NOMO-1 treated with DMSO at 0.1 percent for 48 hours (cell line): ENCODE data around the gene SLC6A19.

Experiments used
- DNase-seq: peaks from one replicate; lab custom pipeline; 2025; ENCODE audit not compliant: unreplicated experiment; lab: John Stamatoyannopoulos, UW

The SLC6A19 gene

GRCh38 chr5:1193591-1193985 lies 7.8 kb upstream of the SLC6A19 start:
- no peak for DNase-seq

- DNase-seq, result no peak
These were observed 7.0 kb upstream of the SLC6A19 start for GRCh38 chr5:1194378-1194777.

- DNase-seq, result no peak
These were observed 6.0 kb upstream of the SLC6A19 start for GRCh38 chr5:1195439-1195838.

- no peak for DNase-seq
These were observed 5.5 kb upstream of the SLC6A19 start for GRCh38 chr5:1195916-1196315.

GRCh38 chr5:1196562-1196961 lies 4.8 kb upstream of the SLC6A19 start:
- DNase-seq, result no peak

- DNase-seq, result no peak
These were observed 3.3 kb upstream of the SLC6A19 start for GRCh38 chr5:1197876-1198666.

- DNase-seq, result no peak
These were observed 2.1 kb upstream of the SLC6A19 start for GRCh38 chr5:1199340-1199648.

GRCh38 chr5:1199649-1200494 lies 1.5 kb upstream of the SLC6A19 start:
- DNase-seq, result peak; percentile 40

GRCh38 chr5:1200495-1201326 lies 684 bp upstream of the SLC6A19 start:
- no peak for DNase-seq

GRCh38 chr5:1202026-1202797 lies 817 bp downstream of the SLC6A19 start:
- no peak for DNase-seq

GRCh38 chr5:1202798-1203185 lies 1.4 kb downstream of the SLC6A19 start:
- no peak for DNase-seq

GRCh38 chr5:1203311-1203967 lies 2.0 kb downstream of the SLC6A19 start:
- no peak for DNase-seq

GRCh38 chr5:1203968-1204692 lies 2.7 kb downstream of the SLC6A19 start:
- no peak for DNase-seq

GRCh38 chr5:1204693-1205242 lies 3.4 kb downstream of the SLC6A19 start:
- DNase-seq, result peak; percentile 76

- DNase-seq, result no peak
These were observed 4.1 kb downstream of the SLC6A19 start for GRCh38 chr5:1205255-1206180.

- no peak for DNase-seq
These were observed 5.4 kb downstream of the SLC6A19 start for GRCh38 chr5:1206521-1207412.

GRCh38 chr5:1207555-1207954 lies 6.2 kb downstream of the SLC6A19 start:
- DNase-seq, result no peak
